NCI-H748 (cell line): ENCODE results near the gene ACVR1.
"Not testable (repeated sequence)": the region's sequence is repeated elsewhere in the genome, so short reads cannot be mapped to it uniquely, and the experiment has no call there.

Experiments used
- DNase-seq: peaks from one replicate; lab custom pipeline; 2025; ENCODE audit not compliant: unreplicated experiment; lab: John Stamatoyannopoulos, UW

Gene ACVR1

GRCh38 chr2:157727693-157728092, 148.4 kb downstream of the ACVR1 start:
- DNase-seq: no peak

DNA sequence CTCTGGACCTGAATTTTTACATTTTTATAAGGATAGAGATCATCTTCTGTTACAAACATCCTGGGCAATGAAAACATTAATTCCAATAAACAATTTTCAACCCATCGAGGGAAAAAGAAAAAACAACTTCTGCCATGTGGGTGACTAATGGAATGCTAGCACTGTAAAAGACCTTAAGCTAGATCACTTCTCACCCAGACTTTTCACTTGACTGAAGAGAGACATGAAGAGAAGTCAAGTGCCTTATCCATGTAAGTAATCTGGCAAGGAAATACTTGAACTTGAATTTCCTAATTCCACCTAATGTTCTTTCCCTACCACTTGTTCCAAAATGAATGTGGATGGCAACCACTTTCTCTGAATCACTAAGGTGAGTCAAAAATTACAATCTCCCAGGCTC, 149.2 kb downstream of the ACVR1 start:
- no peak for DNase-seq

DNA sequence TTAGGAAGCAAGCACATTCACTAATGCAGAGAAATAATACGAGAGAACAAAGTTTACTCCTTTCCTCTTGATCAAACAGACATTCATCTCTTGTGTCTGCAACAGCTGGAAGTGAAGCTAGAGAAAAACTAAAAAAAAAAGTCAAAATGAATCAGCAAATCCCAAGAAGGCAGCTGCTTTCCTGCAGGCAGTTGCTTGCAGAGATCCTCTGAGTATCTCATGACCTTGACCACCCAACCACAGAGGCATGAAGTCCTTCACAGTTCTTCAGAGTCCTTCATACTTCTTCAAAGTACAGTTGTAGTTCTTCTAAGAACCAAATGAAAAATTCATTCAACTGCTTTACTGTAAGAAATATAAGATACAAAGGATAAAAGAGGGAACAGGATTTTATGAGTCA, 150.3 kb downstream of the ACVR1 start:
- DNase-seq: no peak

- DNase-seq: peak; percentile 35
Observed at GRCh38 chr2:157722580-157723234, 153.4 kb downstream of the ACVR1 start.

DNA sequence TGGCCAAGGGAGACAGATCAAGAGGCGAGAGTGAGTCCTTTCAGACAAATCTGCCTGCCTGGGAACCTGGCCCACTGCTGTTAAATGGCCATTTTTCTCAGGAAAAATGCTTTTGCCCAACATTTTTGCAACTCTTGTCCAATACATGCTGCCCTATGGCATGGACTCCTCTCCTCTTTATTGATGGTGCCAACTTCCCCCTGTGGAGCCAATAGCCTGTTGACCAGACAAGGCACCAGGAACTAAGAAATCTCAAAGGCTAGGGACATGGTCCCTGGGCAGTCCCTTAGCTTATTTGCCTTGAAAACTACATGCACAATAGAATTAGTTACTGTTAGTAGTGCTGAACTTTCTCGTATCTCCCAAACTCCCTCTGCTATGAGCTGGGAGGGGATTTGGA, 155.6 kb downstream of the ACVR1 start:
- no peak for DNase-seq

DNA sequence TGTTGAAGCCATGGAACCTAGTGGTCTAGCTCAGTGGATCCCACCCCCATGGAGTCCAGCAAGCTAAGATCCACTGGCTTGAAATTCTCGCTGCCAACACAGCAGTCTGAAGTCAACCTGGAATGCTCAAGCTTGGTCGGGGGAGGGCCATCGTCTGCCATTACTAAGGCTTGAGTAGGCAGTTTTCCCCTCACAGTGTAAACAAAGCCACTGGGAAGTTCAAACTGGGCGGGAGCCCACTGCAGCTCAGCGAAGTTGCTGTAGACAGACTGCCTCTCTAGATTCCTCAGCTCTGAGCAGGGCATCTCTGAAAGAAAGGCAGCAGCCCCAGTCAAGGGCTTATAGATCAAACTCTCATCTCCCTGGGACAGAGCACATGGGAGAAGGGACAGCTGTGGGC, 171.5 kb downstream of the ACVR1 start:
- DNase-seq: not testable (repeated sequence)

DNA sequence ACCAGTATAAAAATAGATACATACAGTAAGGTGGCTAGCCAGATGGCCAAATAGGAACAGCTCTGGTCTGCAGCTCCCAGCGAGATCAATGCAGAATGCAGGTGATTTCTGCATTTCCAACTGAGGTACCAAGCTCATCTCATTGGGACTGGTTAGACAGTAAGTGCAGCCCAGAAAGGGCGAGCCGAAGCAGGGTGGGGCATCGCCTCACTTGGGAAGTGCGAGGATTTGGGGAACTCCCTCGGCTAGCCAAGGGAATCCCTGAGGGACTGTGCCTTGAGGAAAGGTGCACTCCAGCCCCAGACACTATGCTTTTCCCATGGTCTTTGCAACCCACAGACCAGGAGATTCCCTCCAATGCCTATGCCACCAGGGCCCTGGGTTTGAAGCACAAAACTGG, 172.0 kb downstream of the ACVR1 start:
- not testable (repeated sequence) for DNase-seq

- no peak for DNase-seq
Observed at GRCh38 chr2:157699806-157700205, 176.3 kb downstream of the ACVR1 start.

GRCh38 chr2:157699009-157699408, 177.1 kb downstream of the ACVR1 start:
- no peak for DNase-seq

DNA sequence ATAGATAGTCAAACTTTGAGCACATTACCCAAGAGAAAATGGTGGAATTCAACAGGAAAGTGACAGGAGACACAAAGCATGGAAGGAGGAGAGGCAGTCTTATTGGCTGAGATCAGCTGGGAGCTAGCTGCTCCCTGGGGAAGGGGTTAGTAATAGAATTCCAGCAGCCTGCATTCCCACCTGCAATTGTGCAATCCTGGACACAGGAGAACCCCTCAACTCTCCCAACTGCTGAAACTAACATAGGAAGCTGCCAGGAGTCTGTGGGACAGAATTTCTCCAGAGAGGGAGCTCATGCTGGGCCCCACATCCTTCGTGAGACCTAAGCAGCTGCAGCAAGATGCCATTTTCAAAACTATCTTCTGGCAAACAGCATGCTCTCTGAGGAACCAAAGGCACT, 177.7 kb downstream of the ACVR1 start:
- DNase-seq: no peak

DNA sequence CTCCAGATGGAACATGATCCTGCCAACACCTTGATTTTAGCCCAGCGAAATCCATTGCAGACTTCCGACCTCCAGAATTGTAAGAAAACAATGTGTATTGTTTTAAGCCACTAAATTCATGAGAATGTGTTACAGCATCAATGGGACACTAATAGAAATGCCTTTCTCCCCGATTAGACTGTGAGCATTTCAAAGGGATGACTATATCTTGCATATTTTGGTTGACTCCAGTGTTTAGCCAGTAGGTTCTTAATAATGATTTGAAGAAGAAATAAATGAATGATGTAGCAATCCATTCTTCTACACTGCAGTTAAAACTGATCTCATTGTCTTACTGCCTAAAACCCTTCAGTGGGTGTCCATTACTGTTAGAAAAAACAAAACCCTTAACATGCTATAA, 180.1 kb downstream of the ACVR1 start:
- DNase-seq: no peak

DNA sequence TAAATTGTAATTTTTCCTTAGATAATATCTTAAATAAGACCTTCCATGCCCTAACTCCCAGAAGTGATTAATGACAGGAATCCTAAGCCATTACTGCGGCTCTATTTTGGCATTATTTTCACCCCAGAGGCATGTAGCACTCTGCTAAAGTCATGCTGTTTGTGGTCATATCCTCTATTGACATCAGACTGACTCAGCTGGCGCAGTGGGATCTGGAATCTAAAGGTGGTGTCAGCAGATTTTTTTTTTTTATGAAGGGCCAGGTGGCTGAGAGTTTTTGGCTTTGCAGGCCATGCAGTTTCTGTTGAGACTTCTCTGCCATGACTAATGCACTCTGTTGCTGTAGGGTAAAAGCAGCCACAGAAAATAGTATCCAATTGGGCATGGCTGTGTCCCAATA, 183.4 kb downstream of the ACVR1 start:
- no peak for DNase-seq

DNA sequence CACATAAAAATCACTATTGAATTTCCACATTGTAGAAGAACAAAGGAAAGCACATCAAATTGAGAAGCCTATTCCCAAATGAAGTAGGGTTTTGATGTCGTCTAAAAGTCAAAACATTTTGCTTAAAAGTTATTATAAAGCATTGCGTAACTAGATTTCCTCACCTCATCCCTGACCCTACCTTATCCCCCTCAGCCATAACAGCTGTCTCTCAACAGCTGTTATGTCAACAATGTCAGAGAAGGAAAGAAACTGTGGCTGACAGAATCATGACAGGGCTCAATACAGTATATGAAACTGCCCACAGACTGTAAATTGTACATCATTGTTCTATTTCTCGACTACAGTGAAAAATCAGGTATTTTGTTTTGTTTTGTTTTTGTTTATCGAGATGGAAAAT, 184.4 kb downstream of the ACVR1 start:
- no peak for DNase-seq

DNA sequence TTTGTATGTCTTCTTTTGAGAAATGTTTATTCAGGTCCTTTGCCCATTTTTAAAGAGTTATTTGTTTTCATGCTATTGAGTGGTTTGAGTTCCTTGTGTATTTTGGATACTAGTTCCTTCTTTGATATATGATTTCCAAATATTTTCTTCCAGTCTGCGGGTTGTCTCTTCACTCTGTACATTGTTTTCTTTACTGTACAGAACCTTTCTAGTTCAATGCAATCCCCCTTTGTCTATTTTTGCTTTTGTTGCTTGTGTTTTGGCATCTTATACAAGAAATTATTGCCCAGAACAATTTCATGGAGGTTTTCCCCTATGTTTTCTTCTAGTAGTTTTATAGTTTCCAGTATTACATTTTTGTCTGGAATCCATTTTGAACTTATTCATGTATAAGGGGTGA, 185.0 kb downstream of the ACVR1 start:
- peak; percentile 17 for DNase-seq
